Measurements from ENCODE around the gene ERCC3.

DNA sequence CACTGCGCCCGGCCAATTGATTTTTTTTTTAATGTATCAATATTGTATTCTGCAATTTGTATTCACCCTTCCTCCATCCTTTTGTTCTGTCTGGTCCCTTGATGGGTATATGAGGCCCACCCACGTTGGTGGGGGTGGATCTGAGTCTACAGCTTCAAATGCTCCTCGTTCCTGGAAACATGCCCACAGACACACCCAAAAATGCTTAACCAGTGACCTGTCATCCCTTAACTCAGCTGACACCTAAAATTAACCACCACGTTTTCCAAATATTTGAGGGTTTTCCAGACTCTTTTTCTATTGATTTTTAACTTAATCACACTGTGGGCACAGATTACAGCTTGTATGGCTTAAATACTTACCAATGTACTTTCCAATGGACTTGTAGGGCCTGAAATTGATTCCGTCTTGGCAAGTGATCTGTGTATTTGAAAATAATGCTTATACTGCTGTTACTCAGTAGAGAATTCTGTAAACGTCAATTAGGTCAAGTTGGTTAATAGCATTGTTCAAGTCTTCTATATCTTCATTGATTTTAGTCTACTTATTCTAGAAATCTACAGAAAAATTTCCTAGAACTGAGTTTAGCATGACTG is 39.5 kb downstream of the ERCC3 start:
- TF ChIP-seq, protein P1, sequence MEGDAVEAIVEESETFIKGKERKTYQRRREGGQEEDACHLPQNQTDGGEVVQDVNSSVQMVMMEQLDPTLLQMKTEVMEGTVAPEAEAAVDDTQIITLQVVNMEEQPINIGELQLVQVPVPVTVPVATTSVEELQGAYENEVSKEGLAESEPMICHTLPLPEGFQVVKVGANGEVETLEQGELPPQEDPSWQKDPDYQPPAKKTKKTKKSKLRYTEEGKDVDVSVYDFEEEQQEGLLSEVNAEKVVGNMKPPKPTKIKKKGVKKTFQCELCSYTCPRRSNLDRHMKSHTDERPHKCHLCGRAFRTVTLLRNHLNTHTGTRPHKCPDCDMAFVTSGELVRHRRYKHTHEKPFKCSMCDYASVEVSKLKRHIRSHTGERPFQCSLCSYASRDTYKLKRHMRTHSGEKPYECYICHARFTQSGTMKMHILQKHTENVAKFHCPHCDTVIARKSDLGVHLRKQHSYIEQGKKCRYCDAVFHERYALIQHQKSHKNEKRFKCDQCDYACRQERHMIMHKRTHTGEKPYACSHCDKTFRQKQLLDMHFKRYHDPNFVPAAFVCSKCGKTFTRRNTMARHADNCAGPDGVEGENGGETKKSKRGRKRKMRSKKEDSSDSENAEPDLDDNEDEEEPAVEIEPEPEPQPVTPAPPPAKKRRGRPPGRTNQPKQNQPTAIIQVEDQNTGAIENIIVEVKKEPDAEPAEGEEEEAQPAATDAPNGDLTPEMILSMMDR (conservative IDR thresholded peaks at IDR 0.05; ENCODE audit: low read depth, low read length) = no peak
- TF ChIP-seq EZH2 (IDR thresholded peaks at IDR 0.05; ENCODE audit: borderline replicate concordance, low read depth, low read length, poor library complexity, severe bottlenecking) = no peak

Data from A673 (cell line).